Measurements from ENCODE around the gene CACYBP. TPM values are rescaled to one million over a fixed set of nuclear protein-coding genes. Genes with fewer than 3 reads are reported as not detected.

CACYBP gene
- total RNA-seq, 1 experiment from 2014 or later = 342 TPM

GRCh38 chr1:174990382-174990999, 9.3 kb upstream of the CACYBP start:
- Histone ChIP-seq H2AFZ (ENCODE audit: low read length) (peak overlapping the region; percentile 89), H3K79me2 (ENCODE audit: low read length) (no peaks in the 10 kb centered on the region), H4K20me1 (ENCODE audit: low read length) (no peaks in the 10 kb centered on the region), H3K4me1 (ENCODE audit: insufficient read depth, low read length) (peaks cover 16% of the 10 kb centered on the region), H3K9ac (ENCODE audit: low read length) (peak overlapping the region; percentile 61), H3K4me2 (ENCODE audit: low read length) (peak overlapping the region; percentile 93), H3F3A (ENCODE audit: low read length, unreplicated experiment) (no peaks in the 10 kb centered on the region), H3K27ac (ENCODE audit: low read length) (no peak overlapping the region), H3K4me3 (ENCODE audit: low read length) (peak overlapping the region; percentile 84), H3K27me3 (ENCODE audit: low read length) (no peaks in the 10 kb centered on the region), H3K9me2 (replicated peaks; ENCODE audit: low read length) (no peaks in the 10 kb centered on the region), H3K36me3 (ENCODE audit: low read depth, low read length) (no peaks in the 10 kb centered on the region), H3K9me3 (ENCODE audit: low read length) (no peaks in the 10 kb centered on the region)
- DNase-seq (peak; percentile 73), ATAC-seq (peak; percentile 88)
- ChIA-PET POLR2A (ENCODE audit: unreplicated experiment) (no interaction called here), CTCF (no interaction called here)
- intact Hi-C loops (cut with micrococcal nuclease) = no loop called here
- no TSS peak for BruUV-seq (replicated peaks)
- TF ChIP-seq EZH2 (IDR thresholded peaks at IDR 0.05; ENCODE audit: low read length, unreplicated experiment) = no peak
- no peak for TF ChIP-seq EZH2phosphoT487 (IDR thresholded peaks at IDR 0.05; ENCODE audit: borderline replicate concordance, low read length)
- TF ChIP-seq CTCF (conservative IDR thresholded peaks at IDR 0.05; ENCODE audit: low read depth, low read length) = no peak

- no peaks in the 10 kb centered on the region for H4K20me1 ChIP-seq (ENCODE audit: low read length)
- DNase-seq = no peak
- H3K9me2 ChIP-seq (replicated peaks; ENCODE audit: low read length) = no peaks in the 10 kb centered on the region
- no peaks in the 10 kb centered on the region for H3F3A ChIP-seq (ENCODE audit: low read length, unreplicated experiment)
- intact Hi-C loops (cut with micrococcal nuclease) = no loop called here
- H3K9ac ChIP-seq (ENCODE audit: low read length) = no peak overlapping the region
- H3K4me1 ChIP-seq (ENCODE audit: insufficient read depth, low read length) = peaks cover 26% of the 10 kb centered on the region
- no peak overlapping the region for H2AFZ ChIP-seq (ENCODE audit: low read length)
- H3K27ac ChIP-seq (ENCODE audit: low read length) = no peak overlapping the region
- ChIA-PET CTCF (no interaction called here), POLR2A (ENCODE audit: unreplicated experiment) (interaction anchor here (0.6 kb wide), 1 partner anchor 89 kb away, joined by 3 read pairs; no protein-coding TSS in a partner anchor)
- no TSS peak for BruUV-seq (replicated peaks)
- TF ChIP-seq EZH2 (IDR thresholded peaks at IDR 0.05; ENCODE audit: low read length, unreplicated experiment) = no peak
- no peak for TF ChIP-seq CTCF (conservative IDR thresholded peaks at IDR 0.05; ENCODE audit: low read depth, low read length)
- TF ChIP-seq EZH2phosphoT487 (IDR thresholded peaks at IDR 0.05; ENCODE audit: borderline replicate concordance, low read length) = no peak
- no peaks in the 10 kb centered on the region for H3K27me3 ChIP-seq (ENCODE audit: low read length)
- no peaks in the 10 kb centered on the region for H3K79me2 ChIP-seq (ENCODE audit: low read length)
- no peaks in the 10 kb centered on the region for H3K9me3 ChIP-seq (ENCODE audit: low read length)
- H3K36me3 ChIP-seq (ENCODE audit: low read depth, low read length) = no peaks in the 10 kb centered on the region
- peak overlapping the region; percentile 93; the same call in 1 of the 2 replicates for H3K4me2 ChIP-seq (ENCODE audit: low read length)
- H3K4me3 ChIP-seq (ENCODE audit: low read length) = no peak overlapping the region
- no peak for ATAC-seq
Observed at GRCh38 chr1:174991473-174991872, 8.3 kb upstream of the CACYBP start.

GRCh38 chr1:174995121-174995520, 4.6 kb upstream of the CACYBP start:
- no peak for ATAC-seq
- Histone ChIP-seq H3F3A (ENCODE audit: low read length, unreplicated experiment) (no peaks in the 10 kb centered on the region), H3K36me3 (ENCODE audit: low read depth, low read length) (no peaks in the 10 kb centered on the region), H3K4me3 (ENCODE audit: low read length) (no peak overlapping the region), H3K9me2 (replicated peaks; ENCODE audit: low read length) (no peaks in the 10 kb centered on the region), H3K79me2 (ENCODE audit: low read length) (peaks cover 7% of the 10 kb centered on the region), H4K20me1 (ENCODE audit: low read length) (no peaks in the 10 kb centered on the region), H3K4me2 (ENCODE audit: low read length) (peak overlapping the region; percentile 22; the same call in 1 of the 2 replicates), H2AFZ (ENCODE audit: low read length) (no peak overlapping the region), H3K27ac (ENCODE audit: low read length) (no peak overlapping the region), H3K9me3 (ENCODE audit: low read length) (no peaks in the 10 kb centered on the region), H3K9ac (ENCODE audit: low read length) (no peak overlapping the region), H3K4me1 (ENCODE audit: insufficient read depth, low read length) (peaks cover 43% of the 10 kb centered on the region), H3K27me3 (ENCODE audit: low read length) (no peaks in the 10 kb centered on the region)
- intact Hi-C loops (cut with micrococcal nuclease) = loop anchor here (5.0 kb wide), 1 partner anchor 223 kb away; no protein-coding TSS in a partner anchor
- ChIA-PET CTCF (no interaction called here), POLR2A (ENCODE audit: unreplicated experiment) (no interaction called here)
- DNase-seq = peak; percentile 9
- TF ChIP-seq EZH2phosphoT487 (IDR thresholded peaks at IDR 0.05; ENCODE audit: borderline replicate concordance, low read length) = no peak
- TF ChIP-seq CTCF (conservative IDR thresholded peaks at IDR 0.05; ENCODE audit: low read depth, low read length) = no peak
- no peak for TF ChIP-seq EZH2 (IDR thresholded peaks at IDR 0.05; ENCODE audit: low read length, unreplicated experiment)
- BruUV-seq (replicated peaks) = no TSS peak

All from PC-3 (cell line).